Thymus (tissue), 11 donors: ENCODE results near the gene CACNA2D4. TPM values are rescaled to one million over a fixed set of nuclear protein-coding genes. Genes with fewer than 3 reads are reported as not detected.

Experiments used
- DNase-seq, 9 donors: peaks; one replicate each; pipeline ENCODE4 v3.0.0-alpha.2; 2013; ENCODE audit warnings: low spot score in 9 of 9, low read depth in 6 of 9, missing footprints in 1 of 9
- H3K27ac ChIP-seq, 2 donors: one replicate each; pipeline ENCODE4 v1.5.1; 2013; ENCODE audit warnings: control low read depth in 1 of 2, low read depth in 1 of 2, low read length in 1 of 2, mild to moderate bottlenecking in 1 of 2, moderate library complexity in 1 of 2
- H3K27me3 ChIP-seq, 2 donors: one replicate each; pipeline ENCODE4 v1.5.1; 2013; ENCODE audit warnings: low read length in 1 of 2; ENCODE audit not compliant: control insufficient read depth in 2 of 2, insufficient read depth in 1 of 2
- H3K36me3 ChIP-seq, 2 donors: one replicate each; pipeline ENCODE4 v1.5.1; 2013; ENCODE audit warnings: low read length in 1 of 2, mild to moderate bottlenecking in 1 of 2, moderate library complexity in 1 of 2; ENCODE audit not compliant: control insufficient read depth in 2 of 2, insufficient read depth in 2 of 2
- H3K4me1 ChIP-seq, 2 donors: one replicate each; pipeline ENCODE4 v1.5.1; 2013; ENCODE audit warnings: low read length in 2 of 2; ENCODE audit not compliant: control insufficient read depth in 2 of 2, insufficient read depth in 2 of 2
- H3K4me3 ChIP-seq, 2 donors: one replicate each; pipeline ENCODE4 v1.5.1; 2013; ENCODE audit warnings: low read length in 2 of 2, control low read depth in 1 of 2, mild to moderate bottlenecking in 1 of 2
- H3K9me3 ChIP-seq, 2 donors: one replicate each; pipeline ENCODE4 v1.5.1; 2013; ENCODE audit warnings: low read length in 1 of 2, mild to moderate bottlenecking in 1 of 2; ENCODE audit not compliant: control insufficient read depth in 2 of 2, insufficient read depth in 1 of 2
- WGBS: extraction: QIAGEN DNeasy Blood & Tissue Kit; methylation state at CpG from one replicate; pipeline ENCODE4 v1.1.7; 2013; 5-methylcytosine and 5-hydroxymethylcytosine counted together
- polyA plus RNA-seq: library from polyadenylated mRNA; stranded (reverse); fragments of 200-250 nt; gene quantifications from one replicate; pipeline ENCODE4 v1.2.3, GENCODE V29; 2013
- total RNA-seq: library from RNA; stranded (reverse); fragments of 120-200 nt; gene quantifications from one replicate; pipeline ENCODE4 v1.2.4, GENCODE V29; 2013
- donor health status: healthy.

Gene CACNA2D4
- total and polyA plus RNA-seq, 2 donors: 4.9 to 5.1 TPM

DNA sequence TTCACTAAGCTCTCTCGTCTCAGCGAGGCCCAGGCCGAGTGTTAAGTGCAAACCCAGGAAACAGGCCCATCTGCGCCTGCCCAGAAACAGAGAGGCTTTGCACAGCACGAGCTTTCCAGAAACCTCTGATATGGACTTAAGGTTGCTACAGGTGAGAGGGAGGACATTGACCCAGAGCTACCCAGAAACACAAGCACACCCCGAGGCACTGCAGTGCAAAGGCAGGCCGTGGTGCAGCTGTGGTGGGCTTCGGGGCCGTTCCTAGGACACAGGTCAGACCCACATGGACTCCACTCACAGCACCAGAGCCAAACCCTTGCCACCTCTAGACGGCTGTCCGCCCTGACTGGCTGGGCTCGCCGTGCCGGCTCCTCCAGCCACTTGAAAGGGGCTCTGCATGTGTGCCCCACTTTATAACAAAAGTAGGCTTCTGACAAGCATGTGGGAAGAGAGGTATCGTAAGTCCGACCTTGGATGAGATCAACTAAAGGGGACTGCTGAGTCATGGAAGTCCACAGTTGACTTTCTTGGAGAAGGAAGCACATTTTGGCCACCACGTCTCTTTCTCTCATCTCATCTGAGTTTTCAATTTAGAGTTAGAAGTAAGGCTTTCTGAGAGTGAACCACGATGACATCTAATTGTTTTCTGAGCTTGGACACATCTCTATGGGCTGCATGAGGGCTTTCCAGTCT lies 38.2 kb downstream of the CACNA2D4 start:
- Histone ChIP-seq H3K36me3 (no peaks in the 10 kb centered on the region), H3K27me3 (no peaks in the 10 kb centered on the region)
- 93% methylated on average over 18 of the region's 18 CpGs for WGBS

DNA sequence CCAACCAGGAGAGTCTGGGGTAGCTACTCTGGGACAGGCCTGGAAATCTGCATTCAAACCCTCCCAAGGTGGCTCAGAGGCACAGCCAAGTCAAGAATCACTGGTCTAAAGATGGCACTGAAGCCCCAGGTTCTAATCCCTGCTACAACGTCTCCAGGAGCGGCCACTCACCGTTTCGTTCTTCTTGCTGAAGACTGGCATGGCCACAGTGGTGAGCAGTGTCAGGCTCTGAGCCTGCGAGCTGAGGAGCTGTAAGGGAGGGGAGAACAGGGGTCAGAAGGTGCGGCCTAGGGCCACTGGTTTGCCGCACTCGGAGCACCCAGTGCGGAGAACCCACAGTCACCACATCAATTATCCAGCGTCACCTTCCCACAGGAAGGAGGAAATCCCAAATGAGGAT lies 38.8 kb downstream of the CACNA2D4 start:
- Histone ChIP-seq H3K4me3 (no peak overlapping the region), H3K36me3 (no peaks in the 10 kb centered on the region), H3K27me3 (no peaks in the 10 kb centered on the region), H3K27ac (no peak overlapping the region), H3K9me3 (no peaks in the 10 kb centered on the region), H3K4me1 (no peaks in the 10 kb centered on the region)
- WGBS: 97% methylated on average over 10 of the region's 10 CpGs
- no peak for DNase-seq

More for the DNA sequence above, 38.2 kb downstream of the CACNA2D4 start:
- no peaks in the 10 kb centered on the region for H3K9me3 ChIP-seq
- no peak overlapping the region for H3K27ac ChIP-seq
- H3K4me3 ChIP-seq: no peak overlapping the region
- no peaks in the 10 kb centered on the region for H3K4me1 ChIP-seq
- DNase-seq: no peak

DNA sequence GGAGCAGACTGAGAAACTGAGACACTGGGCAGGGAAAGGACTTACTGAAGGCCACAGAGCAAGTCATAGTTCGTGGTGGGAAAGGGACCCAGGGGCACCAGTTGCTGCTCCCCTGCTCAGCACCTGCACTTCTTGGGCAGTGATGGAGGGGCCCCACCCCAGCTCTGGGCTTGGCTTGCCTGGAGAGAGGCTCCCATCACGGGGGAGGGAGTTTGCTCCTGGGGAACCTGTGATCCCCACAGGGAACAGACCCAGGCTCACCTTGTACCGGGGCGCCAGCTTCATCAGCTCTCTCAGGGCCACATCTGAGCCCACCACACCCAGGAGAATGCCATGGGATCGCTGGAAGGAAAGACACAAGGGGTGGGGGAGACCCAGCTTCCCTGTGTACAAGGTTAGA lies 39.8 kb downstream of the CACNA2D4 start:
- H3K9me3 ChIP-seq: no peaks in the 10 kb centered on the region
- no peaks in the 10 kb centered on the region for H3K4me1 ChIP-seq
- H3K36me3 ChIP-seq: no peaks in the 10 kb centered on the region
- WGBS: 90% methylated on average over 5 of the region's 5 CpGs
- H3K27me3 ChIP-seq: no peaks in the 10 kb centered on the region
- no peak overlapping the region for H3K4me3 ChIP-seq
- H3K27ac ChIP-seq: no peak overlapping the region
- DNase-seq: no peak

DNA sequence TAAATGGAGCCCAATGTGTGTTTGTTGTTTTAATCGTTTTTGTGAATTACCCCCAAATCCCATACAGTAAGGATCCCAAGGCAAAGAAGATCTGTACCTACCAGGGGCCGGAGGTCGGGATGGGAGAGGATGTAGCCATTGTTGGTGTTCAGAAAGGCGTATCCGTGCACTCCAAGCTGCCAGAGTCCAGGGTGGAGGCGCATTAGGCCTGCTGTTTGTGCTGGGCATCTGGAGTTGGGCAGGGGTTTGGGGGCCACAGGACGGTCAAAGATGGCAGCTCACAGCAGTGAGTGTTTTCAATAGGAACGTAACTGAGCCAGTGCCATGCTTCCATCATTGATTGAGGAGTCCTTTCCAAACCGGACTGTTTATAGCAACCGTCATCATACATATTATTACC lies 40.2 kb downstream of the CACNA2D4 start:
- H3K9me3 ChIP-seq: no peaks in the 10 kb centered on the region
- no peaks in the 10 kb centered on the region for H3K4me1 ChIP-seq
- H3K36me3 ChIP-seq: no peaks in the 10 kb centered on the region
- H3K27ac ChIP-seq: no peak overlapping the region
- 97% methylated on average over 10 of the region's 10 CpGs for WGBS
- H3K27me3 ChIP-seq: no peaks in the 10 kb centered on the region
- H3K4me3 ChIP-seq: no peak overlapping the region
- DNase-seq: no peak

DNA sequence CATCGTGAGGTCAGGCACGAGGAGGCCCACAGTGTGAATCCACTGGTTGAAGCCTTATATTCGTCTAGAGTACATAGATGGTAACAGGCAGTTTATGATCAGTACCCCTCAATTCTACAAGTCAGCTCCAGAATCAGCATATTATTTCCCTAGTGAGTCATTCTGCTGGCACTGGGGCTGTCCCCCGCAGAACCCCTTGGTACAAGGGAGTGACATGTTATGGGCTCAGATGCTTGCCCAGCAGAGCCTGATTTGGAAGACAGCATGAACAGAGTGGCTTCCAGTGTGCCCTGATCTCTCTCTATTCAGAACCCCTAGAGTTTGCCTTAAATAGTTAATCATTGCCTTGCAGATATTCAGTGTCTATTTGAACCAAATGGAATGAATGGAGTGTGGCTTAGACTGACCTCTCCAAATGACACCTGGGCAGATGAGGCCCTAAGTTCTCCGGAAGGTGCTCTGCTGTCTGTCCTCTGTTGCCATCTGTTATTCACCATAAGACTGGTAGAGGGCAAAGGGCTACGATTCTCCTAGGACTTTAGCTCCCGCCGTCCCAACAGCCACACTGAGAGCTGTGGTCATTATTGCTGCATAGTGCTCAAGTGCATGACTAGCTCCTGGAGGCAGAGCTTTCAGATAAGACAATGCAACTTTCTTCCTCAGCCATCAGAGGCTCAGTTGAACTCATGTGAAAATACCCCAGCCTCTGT lies 41.1 kb downstream of the CACNA2D4 start:
- 98% methylated on average over 8 of the region's 8 CpGs for WGBS
- Histone ChIP-seq H3K9me3 (no peaks in the 10 kb centered on the region), H3K27ac (no peak overlapping the region), H3K4me1 (no peaks in the 10 kb centered on the region), H3K4me3 (no peak overlapping the region), H3K36me3 (no peaks in the 10 kb centered on the region), H3K27me3 (no peaks in the 10 kb centered on the region)
- no peak for DNase-seq

DNA sequence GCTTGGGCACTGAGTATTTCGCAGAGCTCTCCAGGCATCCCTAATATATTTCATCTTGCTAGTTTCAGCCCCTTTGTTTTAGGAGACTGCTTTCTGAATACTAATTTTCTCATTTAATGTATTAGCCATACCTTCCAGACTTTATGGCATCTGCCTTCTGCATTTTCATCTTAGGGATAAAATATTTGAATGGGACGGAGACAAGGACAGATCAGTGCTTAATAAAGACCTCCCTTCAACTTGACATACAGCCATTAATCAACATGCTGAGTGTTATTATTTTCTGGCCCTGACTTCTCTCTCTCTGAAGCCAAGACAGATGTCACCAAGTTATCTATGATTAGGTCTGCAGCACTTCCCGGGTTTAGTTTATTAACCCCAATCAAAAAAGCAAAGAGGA lies 42.4 kb downstream of the CACNA2D4 start:
- no peaks in the 10 kb centered on the region for H3K4me1 ChIP-seq
- no peaks in the 10 kb centered on the region for H3K36me3 ChIP-seq
- WGBS: 97% methylated on average over 3 of the region's 3 CpGs
- H3K9me3 ChIP-seq: peaks cover 0 to 5% of the 10 kb centered on the region in 2 donors
- DNase-seq: no peak
- no peaks in the 10 kb centered on the region for H3K27me3 ChIP-seq
- no peak overlapping the region for H3K4me3 ChIP-seq
- H3K27ac ChIP-seq: no peak overlapping the region

DNA sequence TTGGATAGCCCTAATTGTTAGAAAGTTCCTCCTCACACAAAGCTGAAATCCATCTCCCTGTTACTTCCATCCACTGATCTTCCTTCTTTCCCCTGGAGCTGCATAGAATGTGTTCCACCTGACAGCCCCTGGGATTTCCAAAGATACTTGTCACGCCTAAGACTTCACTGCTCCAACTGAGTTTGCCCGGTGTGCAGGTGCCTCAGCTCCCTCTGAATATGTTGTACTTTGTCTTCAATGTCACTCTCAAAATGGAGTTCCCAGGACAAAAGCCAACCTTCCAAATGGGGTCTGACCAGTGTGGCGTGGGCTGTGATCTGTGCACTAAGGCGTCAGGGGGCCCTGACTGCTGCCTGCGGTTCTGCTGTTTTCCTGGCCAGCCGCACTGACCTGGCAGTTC lies 42.8 kb downstream of the CACNA2D4 start:
- H3K27ac ChIP-seq: no peak overlapping the region
- WGBS: 82% methylated on average over 6 of the region's 6 CpGs
- no peak for DNase-seq
- no peaks in the 10 kb centered on the region for H3K27me3 ChIP-seq
- H3K4me3 ChIP-seq: no peak overlapping the region
- H3K4me1 ChIP-seq: no peaks in the 10 kb centered on the region
- H3K9me3 ChIP-seq: peaks cover 0 to 9% of the 10 kb centered on the region in 2 donors
- H3K36me3 ChIP-seq: no peaks in the 10 kb centered on the region

DNA sequence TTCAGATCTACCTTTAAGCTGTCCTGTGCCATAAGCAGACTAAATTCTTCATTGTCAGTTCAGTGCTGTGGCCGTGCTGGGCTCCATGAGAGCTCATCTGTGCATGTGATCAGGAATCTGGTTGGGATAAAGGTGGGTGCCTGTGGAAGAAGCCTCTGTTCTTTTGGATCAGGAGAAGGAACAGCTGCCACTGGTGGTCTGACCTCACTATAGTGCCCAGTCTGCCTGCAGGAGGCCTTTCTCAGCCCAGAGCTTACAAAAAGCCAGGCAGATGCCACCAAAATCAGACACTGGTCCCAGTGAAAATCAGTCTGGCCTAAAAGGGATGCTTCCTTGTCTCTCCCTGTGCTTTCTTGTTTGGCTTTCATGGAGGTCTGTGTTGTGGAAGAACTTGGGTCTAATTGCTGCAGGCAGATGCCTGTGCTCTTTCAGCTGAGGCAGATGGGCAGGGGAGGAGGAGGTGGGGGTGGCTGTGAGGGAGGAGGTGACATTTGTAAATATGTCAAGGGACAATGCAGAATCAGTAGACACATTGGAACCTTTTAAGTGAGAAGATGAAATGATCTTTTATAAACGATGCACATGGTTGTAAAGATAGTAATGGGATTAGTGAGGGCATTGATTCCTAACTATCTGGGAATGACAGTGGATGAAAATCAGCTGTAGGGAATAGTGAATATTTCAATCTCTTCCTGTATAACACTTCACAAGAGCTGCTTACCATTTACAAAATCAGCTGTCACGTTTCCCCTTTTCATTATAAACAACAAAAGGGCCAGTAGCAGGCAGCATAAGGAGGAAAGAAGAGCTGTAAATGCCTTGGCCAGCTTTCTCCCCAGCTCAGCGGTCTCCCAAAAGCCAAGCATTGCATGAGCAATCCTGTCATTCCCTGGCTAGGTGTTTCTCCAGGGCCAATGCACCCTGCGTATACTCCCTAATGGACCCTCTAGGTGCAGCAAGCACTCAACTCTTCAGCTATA lies 44.6 kb downstream of the CACNA2D4 start:
- DNase-seq: no peak
- WGBS: 93% methylated on average over 5 of the region's 5 CpGs
- Histone ChIP-seq H3K27ac (no peak overlapping the region), H3K27me3 (no peaks in the 10 kb centered on the region), H3K9me3 (peaks cover 1 to 14% of the 10 kb centered on the region in 2 donors), H3K36me3 (no peaks in the 10 kb centered on the region), H3K4me1 (no peaks in the 10 kb centered on the region), H3K4me3 (no peak overlapping the region)

DNA sequence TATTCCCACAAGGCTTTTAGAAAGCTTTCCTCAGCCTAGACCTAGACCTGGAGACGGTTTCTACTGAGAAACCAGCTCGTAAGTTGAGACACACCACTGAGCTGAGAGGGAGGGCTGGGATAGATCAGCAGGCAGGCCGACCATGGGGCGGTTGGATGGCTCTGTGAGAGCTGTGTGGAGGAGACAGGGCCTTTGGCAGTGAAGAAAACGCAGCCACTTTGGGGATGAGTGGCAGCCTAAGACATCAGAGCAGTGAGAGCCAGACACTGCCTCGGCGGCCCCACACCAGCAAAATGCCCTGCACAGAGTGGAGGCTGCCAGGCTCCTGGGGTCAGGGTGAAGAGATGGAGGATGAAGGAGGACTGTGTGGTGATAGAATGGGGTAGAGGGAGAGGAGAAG lies 46.0 kb downstream of the CACNA2D4 start:
- Histone ChIP-seq H3K4me1 (no peaks in the 10 kb centered on the region), H3K27me3 (no peaks in the 10 kb centered on the region), H3K9me3 (peaks cover 1 to 14% of the 10 kb centered on the region in 2 donors), H3K36me3 (no peaks in the 10 kb centered on the region), H3K4me3 (no peak overlapping the region), H3K27ac (no peak overlapping the region)
- DNase-seq: no peak
- 97% methylated on average over 7 of the region's 7 CpGs for WGBS
